HG03066 (cell line): ENCODE measurements around the gene TEX52.

Experiments used
- ATAC-seq: cut with Tn5 transposase; IDR thresholded peaks from one replicate; pipeline ENCODE4 v1.9.1; 2021; ENCODE audit warnings: low read depth; ENCODE audit not compliant: unreplicated experiment

Gene TEX52

DNA sequence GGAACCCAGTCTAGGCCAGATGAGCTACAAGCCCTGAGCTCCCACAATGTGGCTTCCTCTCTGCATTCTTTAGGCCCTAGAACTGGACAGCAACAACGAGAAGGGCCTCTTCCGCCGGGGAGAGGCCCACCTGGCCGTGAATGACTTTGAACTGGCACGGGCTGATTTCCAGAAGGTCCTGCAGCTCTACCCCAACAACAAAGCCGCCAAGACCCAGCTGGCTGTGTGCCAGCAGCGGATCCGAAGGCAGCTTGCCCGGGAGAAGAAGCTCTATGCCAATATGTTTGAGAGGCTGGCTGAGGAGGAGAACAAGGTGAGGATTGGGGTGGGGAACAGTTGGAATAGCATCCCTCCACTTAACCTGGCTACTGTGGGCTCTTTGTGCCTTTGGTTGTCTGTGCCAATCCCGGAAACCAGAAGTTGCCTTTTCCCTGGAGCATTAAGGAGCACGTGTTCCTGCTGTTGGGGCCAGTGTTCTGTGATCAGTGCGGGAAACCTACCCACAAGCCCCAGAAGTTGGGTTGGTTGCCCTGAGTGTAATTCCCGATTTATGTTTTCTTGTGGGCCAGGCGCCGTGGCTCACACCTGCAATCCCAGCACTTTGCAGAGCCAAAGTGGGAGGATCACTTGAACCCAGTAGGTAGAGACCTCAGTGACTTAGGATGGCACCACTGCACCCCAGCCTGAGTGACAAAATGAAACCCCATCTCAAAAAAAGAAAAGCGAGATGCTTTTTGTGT lies 55.6 kb downstream of the TEX52 start:
- no peak for ATAC-seq

DNA sequence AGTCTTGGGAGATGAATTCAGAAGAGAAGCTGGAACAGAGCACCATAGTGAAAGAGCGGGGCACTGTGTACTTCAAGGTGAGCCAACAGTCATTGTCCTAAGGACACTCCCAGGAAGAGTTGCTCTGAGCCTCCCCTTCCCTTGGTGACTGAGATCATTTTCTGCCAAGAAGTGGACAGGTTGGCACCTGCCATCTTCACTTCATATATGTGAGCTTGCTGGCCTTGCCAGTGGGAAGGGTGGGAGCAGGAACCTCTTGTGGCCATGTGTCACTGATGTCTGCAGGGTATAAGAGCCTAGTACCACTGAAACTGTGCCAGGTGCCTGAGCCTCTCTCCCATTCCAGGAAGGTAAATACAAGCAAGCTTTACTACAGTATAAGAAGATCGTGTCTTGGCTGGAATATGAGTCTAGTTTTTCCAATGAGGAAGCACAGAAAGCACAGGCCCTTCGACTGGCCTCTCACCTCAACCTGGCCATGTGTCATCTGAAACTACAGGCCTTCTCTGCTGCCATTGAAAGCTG lies 56.7 kb downstream of the TEX52 start:
- no peak for ATAC-seq
